A549 (cell line): ENCODE data around the gene ABCA4. TPM values are rescaled to one million over a fixed set of nuclear protein-coding genes. Genes with fewer than 3 reads are reported as not detected.

Source experiments
- ATAC-seq, 2 experiments: fragments of 200-7000 bp in 1 of 2; fragments of >200 bp in 1 of 2; cut with Nextera tagmentation in 1 of 2; cut with Tn5 transposase in 1 of 2; 3 replicates each; pipeline versions ENCODE4 v1.8.0 to v1.9.1; 2018 to 2020; ENCODE audit warnings: mild to moderate bottlenecking in 1 of 2, moderate library complexity in 1 of 2
- CTCF ChIA-PET: fragments of 300-600 bp; sonication (Branson Sonifier 250); formaldehyde crosslinking; extraction: SDS; loops from one replicate; lab custom pipeline; 2021; ENCODE audit warnings: antibody characterized with exemption, inconsistent platforms; lab: Yijun Ruan, JAX
- POLR2A ChIA-PET: fragments of 350-600 bp; formaldehyde crosslinking; extraction: SDS; loops from one replicate; lab custom pipeline; 2021; ENCODE audit warnings: antibody characterized with exemption, inconsistent platforms; lab: Yijun Ruan, JAX
- DNase-seq, 2 experiments: peaks; one replicate each; pipeline versions ENCODE4 v3.0.0 to v3.0.0-alpha.2; 2011 to 2016; ENCODE audit warnings: low read depth in 1 of 2, low spot score in 1 of 2
- FAIRE-seq: peaks from 2 replicates; lab custom pipeline; 2011; peaks lifted over from hg19 to GRCh38; lab: Jason Lieb, UNC
- H3K27ac ChIP-seq, 2 experiments: fragments of >200 bp; sonication (Bioruptor Twin); formaldehyde crosslinking; 3 replicates each; pipeline ENCODE4 v1.5.1; 2016 to 2017
- H3K4me1 ChIP-seq: fragments of >200 bp; sonication (Bioruptor Twin); formaldehyde crosslinking; 3 replicates; pipeline ENCODE4 v1.6.1; 2016
- H3K4me2 ChIP-seq: fragments of >200 bp; sonication (Bioruptor Twin); formaldehyde crosslinking; 3 replicates; pipeline ENCODE4 v1.6.1; 2016
- H3K4me3 ChIP-seq: fragments of >200 bp; sonication (Bioruptor Twin); formaldehyde crosslinking; 3 replicates; pipeline ENCODE4 v1.5.1; 2016
- H3K9me3 ChIP-seq: fragments of >200 bp; sonication (Bioruptor Twin); formaldehyde crosslinking; 3 replicates; pipeline ENCODE4 v1.6.1; 2016
- CEBPB ChIP-seq, 2 experiments: fragments of >200 bp in 1 of 2; sonication (Bioruptor Twin) in 1 of 2; formaldehyde crosslinking in 1 of 2; IDR thresholded peaks; 2 replicates each; pipeline ENCODE4 v1.6.1; 2012 to 2016
- EHMT2 ChIP-seq: fragments of 200-600 bp; sonication (generic); IDR thresholded peaks from 2 replicates; pipeline ENCODE4 v1.6.1; 2016; ENCODE audit warnings: antibody characterized with exemption, low read depth, mild to moderate bottlenecking, moderate library complexity
- EP300 ChIP-seq, 2 experiments: fragments of >200 bp; sonication (Bioruptor Twin); formaldehyde crosslinking; IDR thresholded peaks; 2 replicates in 1 of 2; 3 replicates in 1 of 2; pipeline ENCODE4 v1.6.1; 2016 to 2017
- GATA3 ChIP-seq: IDR thresholded peaks from 2 replicates; pipeline ENCODE4 v1.6.1; 2012; ENCODE audit warnings: borderline replicate concordance
- HDAC2 ChIP-seq: fragments of 200-600 bp; sonication (generic); IDR thresholded peaks from 2 replicates; pipeline ENCODE4 v1.6.1; 2016
- HEYL ChIP-seq: fragments of 250-450 bp; sonication (Bioruptor Pico); IDR thresholded peaks from 2 replicates; pipeline ENCODE4 v1.8.0; 2021; ENCODE audit warnings: mild to moderate bottlenecking, moderate library complexity
- HOXA7 ChIP-seq: fragments of 250-450 bp; sonication (Bioruptor Pico); IDR thresholded peaks from 2 replicates; pipeline ENCODE4 v1.5.0; 2020; ENCODE audit warnings: mild to moderate bottlenecking, moderate library complexity
- JUNB ChIP-seq: fragments of >200 bp; sonication (Bioruptor Twin); formaldehyde crosslinking; IDR thresholded peaks from 2 replicates; pipeline ENCODE4 v1.6.1; 2016
- POLR2A ChIP-seq: IDR thresholded peaks from 2 replicates; pipeline ENCODE4 v1.6.1; 2012; ENCODE audit warnings: mild to moderate bottlenecking, low read length
- RAD21 ChIP-seq, 2 experiments: fragments of >200 bp in 1 of 2; sonication (Bioruptor Twin) in 1 of 2; formaldehyde crosslinking in 1 of 2; IDR thresholded peaks in 1 of 2; conservative IDR thresholded peaks in 1 of 2; 2 replicates in 1 of 2; 3 replicates in 1 of 2; pipeline ENCODE4 v1.6.1; 2012 to 2018; ENCODE audit warnings: inconsistent platforms in 1 of 2
- RFX5 ChIP-seq: fragments of 450-650 bp; IDR thresholded peaks from 2 replicates; pipeline ENCODE4 v1.7.1; 2014; ENCODE audit warnings: antibody characterized with exemption, mild to moderate bottlenecking, moderate library complexity
- TP53 ChIP-seq: fragments of 250-450 bp; sonication (Bioruptor Pico); IDR thresholded peaks from 2 replicates; pipeline ENCODE4 v1.5.0; 2021; ENCODE audit warnings: mild to moderate bottlenecking, moderate library complexity
- ZC3H11A ChIP-seq: fragments of 450-650 bp; IDR thresholded peaks from 2 replicates; pipeline ENCODE4 v1.6.1; 2014; ENCODE audit warnings: antibody characterized with exemption, mild to moderate bottlenecking
- ZNF302 ChIP-seq: fragments of 250-450 bp; sonication (Bioruptor Pico); IDR thresholded peaks from 2 replicates; pipeline ENCODE4 v1.9.0; 2021; ENCODE audit warnings: inconsistent platforms, mild to moderate bottlenecking, moderate library complexity
- WGBS: methylation state at CpG from one replicate; pipeline ENCODE4 v1.1.6; 2017; ENCODE audit errors: missing lambda C conversion rate; 5-methylcytosine and 5-hydroxymethylcytosine counted together
- polyA plus RNA-seq, 4 experiments: library from polyadenylated mRNA; depleted of rRNA in 3 of 4; stranded (reverse); fragments of >200 nt; fragmentation: RNase III in 1 of 4; extraction: RNeasy Plus Mini Kit Qiagen cat#74134 plus additional on column Dnase treatment in 1 of 4; gene quantifications; 2 replicates in 3 of 4; 3 replicates in 1 of 4; pipeline ENCODE4 v1.2.3, GENCODE V29; 2011 to 2017
- TF ChIP-seq, protein P1 (sequence below): IDR thresholded peaks from 2 replicates; pipeline ENCODE4 v1.6.1; 2012
- TF ChIP-seq, protein P2 (sequence below): IDR thresholded peaks from 2 replicates; pipeline ENCODE4 v1.6.1; 2012; ENCODE audit warnings: low read depth, borderline replicate concordance
- TF ChIP-seq, protein P3 (sequence below): fragments of >200 bp; sonication (Bioruptor Twin); formaldehyde crosslinking; IDR thresholded peaks from 3 replicates; pipeline ENCODE4 v1.5.1; 2016
- TF ChIP-seq, protein P4 (sequence below): fragments of 200-600 bp; sonication (generic); IDR thresholded peaks from 2 replicates; pipeline ENCODE4 v1.6.1; 2016; ENCODE audit warnings: antibody characterized with exemption, mild to moderate bottlenecking, moderate library complexity
- TF ChIP-seq, protein P5 (sequence below): fragments of >200 bp; sonication (Bioruptor Twin); formaldehyde crosslinking; IDR thresholded peaks from 3 replicates; pipeline ENCODE4 v1.6.1; 2016

Gene ABCA4
- polyA plus RNA-seq, 2 of the 4 experiments (the other 2 are of a cell fraction): 0.05 to 0.23 TPM

DNA sequence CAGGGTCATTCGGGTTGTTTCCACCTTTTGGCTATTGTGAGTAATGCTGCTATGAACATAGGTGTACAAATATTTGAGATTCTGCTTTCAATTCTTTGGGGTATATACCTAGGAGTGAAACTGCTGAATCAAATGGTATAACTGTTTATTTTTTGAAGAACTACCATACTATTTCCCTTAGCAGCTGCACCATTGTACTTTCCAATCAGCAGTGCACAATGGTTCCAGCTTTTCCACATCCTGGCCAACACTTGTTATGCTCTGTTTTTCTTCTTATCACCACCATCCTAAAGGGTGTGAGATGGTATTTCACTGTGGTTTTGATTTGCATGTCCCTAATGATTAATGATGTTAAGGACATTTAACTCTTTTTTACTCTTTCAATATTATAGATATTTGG, 3.6 kb upstream of the ABCA4 start:
- no peak overlapping the region for H3K27ac ChIP-seq
- no peak for ATAC-seq
- TF ChIP-seq ZC3H11A (no peak), EHMT2 (no peak), RFX5 (no peak), HDAC2 (no peak), JUNB (no peak), RAD21 (conservative IDR thresholded peaks at IDR 0.05 in 1 of 2, IDR thresholded peaks at IDR 0.05 in 1 of 2) (no peak), POLR2A (no peak), EP300 (IDR thresholded peaks at IDR 0.05) (no peak), CEBPB (IDR thresholded peaks at IDR 0.05) (no peak), ZNF302 (CRISPR knock-in tag) (no peak), HEYL (CRISPR knock-in tag) (no peak), HOXA7 (CRISPR knock-in tag) (no peak), GATA3 (no peak)
- TF ChIP-seq, protein P1, sequence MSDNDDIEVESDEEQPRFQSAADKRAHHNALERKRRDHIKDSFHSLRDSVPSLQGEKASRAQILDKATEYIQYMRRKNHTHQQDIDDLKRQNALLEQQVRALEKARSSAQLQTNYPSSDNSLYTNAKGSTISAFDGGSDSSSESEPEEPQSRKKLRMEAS: no peak
- TF ChIP-seq, protein P2, sequence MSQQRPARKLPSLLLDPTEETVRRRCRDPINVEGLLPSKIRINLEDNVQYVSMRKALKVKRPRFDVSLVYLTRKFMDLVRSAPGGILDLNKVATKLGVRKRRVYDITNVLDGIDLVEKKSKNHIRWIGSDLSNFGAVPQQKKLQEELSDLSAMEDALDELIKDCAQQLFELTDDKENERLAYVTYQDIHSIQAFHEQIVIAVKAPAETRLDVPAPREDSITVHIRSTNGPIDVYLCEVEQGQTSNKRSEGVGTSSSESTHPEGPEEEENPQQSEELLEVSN: no peak
- TF ChIP-seq, protein P3, sequence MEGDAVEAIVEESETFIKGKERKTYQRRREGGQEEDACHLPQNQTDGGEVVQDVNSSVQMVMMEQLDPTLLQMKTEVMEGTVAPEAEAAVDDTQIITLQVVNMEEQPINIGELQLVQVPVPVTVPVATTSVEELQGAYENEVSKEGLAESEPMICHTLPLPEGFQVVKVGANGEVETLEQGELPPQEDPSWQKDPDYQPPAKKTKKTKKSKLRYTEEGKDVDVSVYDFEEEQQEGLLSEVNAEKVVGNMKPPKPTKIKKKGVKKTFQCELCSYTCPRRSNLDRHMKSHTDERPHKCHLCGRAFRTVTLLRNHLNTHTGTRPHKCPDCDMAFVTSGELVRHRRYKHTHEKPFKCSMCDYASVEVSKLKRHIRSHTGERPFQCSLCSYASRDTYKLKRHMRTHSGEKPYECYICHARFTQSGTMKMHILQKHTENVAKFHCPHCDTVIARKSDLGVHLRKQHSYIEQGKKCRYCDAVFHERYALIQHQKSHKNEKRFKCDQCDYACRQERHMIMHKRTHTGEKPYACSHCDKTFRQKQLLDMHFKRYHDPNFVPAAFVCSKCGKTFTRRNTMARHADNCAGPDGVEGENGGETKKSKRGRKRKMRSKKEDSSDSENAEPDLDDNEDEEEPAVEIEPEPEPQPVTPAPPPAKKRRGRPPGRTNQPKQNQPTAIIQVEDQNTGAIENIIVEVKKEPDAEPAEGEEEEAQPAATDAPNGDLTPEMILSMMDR: no peak
- TF ChIP-seq, protein P4, sequence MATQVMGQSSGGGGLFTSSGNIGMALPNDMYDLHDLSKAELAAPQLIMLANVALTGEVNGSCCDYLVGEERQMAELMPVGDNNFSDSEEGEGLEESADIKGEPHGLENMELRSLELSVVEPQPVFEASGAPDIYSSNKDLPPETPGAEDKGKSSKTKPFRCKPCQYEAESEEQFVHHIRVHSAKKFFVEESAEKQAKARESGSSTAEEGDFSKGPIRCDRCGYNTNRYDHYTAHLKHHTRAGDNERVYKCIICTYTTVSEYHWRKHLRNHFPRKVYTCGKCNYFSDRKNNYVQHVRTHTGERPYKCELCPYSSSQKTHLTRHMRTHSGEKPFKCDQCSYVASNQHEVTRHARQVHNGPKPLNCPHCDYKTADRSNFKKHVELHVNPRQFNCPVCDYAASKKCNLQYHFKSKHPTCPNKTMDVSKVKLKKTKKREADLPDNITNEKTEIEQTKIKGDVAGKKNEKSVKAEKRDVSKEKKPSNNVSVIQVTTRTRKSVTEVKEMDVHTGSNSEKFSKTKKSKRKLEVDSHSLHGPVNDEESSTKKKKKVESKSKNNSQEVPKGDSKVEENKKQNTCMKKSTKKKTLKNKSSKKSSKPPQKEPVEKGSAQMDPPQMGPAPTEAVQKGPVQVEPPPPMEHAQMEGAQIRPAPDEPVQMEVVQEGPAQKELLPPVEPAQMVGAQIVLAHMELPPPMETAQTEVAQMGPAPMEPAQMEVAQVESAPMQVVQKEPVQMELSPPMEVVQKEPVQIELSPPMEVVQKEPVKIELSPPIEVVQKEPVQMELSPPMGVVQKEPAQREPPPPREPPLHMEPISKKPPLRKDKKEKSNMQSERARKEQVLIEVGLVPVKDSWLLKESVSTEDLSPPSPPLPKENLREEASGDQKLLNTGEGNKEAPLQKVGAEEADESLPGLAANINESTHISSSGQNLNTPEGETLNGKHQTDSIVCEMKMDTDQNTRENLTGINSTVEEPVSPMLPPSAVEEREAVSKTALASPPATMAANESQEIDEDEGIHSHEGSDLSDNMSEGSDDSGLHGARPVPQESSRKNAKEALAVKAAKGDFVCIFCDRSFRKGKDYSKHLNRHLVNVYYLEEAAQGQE: no peak
- TF ChIP-seq, all 56 proteins: peak for 0
- Histone ChIP-seq H3K9me3 (no peaks in the 10 kb centered on the region), H3K4me1 (peaks cover 8% of the 10 kb centered on the region), H3K4me2 (no peak overlapping the region), H3K4me3 (no peak overlapping the region)
- POLR2A ChIA-PET: no interaction called here
- 92% methylated on average over 1 of the region's 1 CpG for WGBS
- FAIRE-seq (no peak), DNase-seq (no peak)
- CTCF ChIA-PET: interaction anchor here (1.1 to 2.0 kb wide), 3 partner anchors 67 to 212 kb away, joined by 3 to 4 read pairs (median 4); no protein-coding TSS in a partner anchor

DNA sequence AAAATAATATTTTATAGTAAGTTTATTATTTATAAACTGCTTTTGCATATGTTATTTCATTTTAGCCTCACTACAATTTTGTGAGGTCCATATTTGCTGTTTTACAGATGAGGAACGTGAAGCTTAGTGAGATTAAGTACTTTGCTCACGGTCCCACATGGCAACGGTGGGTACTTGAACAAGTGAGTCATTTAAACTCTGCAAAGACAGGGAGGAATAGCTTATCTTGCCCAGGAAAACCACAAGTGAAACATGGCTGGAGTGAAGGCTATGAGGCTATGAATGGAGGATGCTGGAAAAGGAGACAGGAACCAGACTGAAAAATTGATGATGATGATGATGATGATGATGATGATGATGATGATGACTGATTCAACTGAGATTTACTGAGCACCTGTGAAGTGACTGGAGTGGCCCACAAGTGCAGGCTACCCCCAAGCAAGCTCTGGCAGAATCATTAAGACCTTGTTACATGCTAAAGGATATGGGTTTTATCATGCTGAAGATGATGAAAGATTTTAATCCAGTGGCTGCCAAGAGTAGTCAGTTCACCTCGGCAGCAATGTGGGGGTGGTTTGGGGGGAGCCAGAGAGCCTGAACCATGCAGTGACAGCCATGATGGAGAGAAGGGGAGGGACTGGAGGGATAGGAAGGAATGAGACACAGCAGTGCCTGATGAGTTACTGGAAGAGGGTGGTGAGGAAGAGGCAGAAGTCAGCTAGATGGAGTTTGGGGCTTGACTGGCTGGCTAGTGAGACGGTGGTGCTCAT, 1.4 kb upstream of the ABCA4 start:
- POLR2A ChIA-PET: no interaction called here
- no peak for TF ChIP-seq RAD21 (conservative IDR thresholded peaks at IDR 0.05 in 1 of 2, IDR thresholded peaks at IDR 0.05 in 1 of 2)
- no peak for TF ChIP-seq TP53 (CRISPR knock-in tag)
- TF ChIP-seq, protein P5, sequence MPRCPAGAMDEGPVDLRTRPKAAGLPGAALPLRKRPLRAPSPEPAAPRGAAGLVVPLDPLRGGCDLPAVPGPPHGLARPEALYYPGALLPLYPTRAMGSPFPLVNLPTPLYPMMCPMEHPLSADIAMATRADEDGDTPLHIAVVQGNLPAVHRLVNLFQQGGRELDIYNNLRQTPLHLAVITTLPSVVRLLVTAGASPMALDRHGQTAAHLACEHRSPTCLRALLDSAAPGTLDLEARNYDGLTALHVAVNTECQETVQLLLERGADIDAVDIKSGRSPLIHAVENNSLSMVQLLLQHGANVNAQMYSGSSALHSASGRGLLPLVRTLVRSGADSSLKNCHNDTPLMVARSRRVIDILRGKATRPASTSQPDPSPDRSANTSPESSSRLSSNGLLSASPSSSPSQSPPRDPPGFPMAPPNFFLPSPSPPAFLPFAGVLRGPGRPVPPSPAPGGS: no peak
- ATAC-seq (no peak), DNase-seq (no peak), FAIRE-seq (no peak)
- Histone ChIP-seq H3K4me1 (peaks cover 19% of the 10 kb centered on the region), H3K27ac (no peak overlapping the region), H3K4me3 (no peak overlapping the region), H3K4me2 (no peak overlapping the region), H3K9me3 (no peaks in the 10 kb centered on the region)
- CTCF ChIA-PET: interaction anchor here (0.5 to 2.2 kb wide), 5 partner anchors 38 to 213 kb away, joined by 3 to 9 read pairs (median 3); no protein-coding TSS in a partner anchor
- 69% methylated on average over 5 of the region's 5 CpGs for WGBS
